Uterus (tissue), 2 donors: ENCODE results near the gene SNX18.

Experiments
- CTCF ChIP-seq, 4 experiments: fragments of 200-600 bp in 2 of 4; fragments of 450-650 bp in 2 of 4; sonication (generic) in 2 of 4; IDR thresholded peaks; one replicate each; pipeline ENCODE4 v1.5.1; 2016 to 2019; ENCODE audit warnings: antibody characterized with exemption in 4 of 4, mild to moderate bottlenecking in 2 of 4, moderate library complexity in 1 of 4
- POLR2A ChIP-seq, 2 donors: fragments of 450-650 bp; IDR thresholded peaks; one replicate each; pipeline ENCODE4 v1.6.1; 2016; ENCODE audit warnings: antibody characterized with exemption in 2 of 2, mild to moderate bottlenecking in 1 of 2, moderate library complexity in 1 of 2

- TF ChIP-seq CTCF (IDR thresholded peaks at IDR 0.05), result no peak
- TF ChIP-seq POLR2A (IDR thresholded peaks at IDR 0.05), result no peak
Observed at GRCh38 chr5:54525261-54525660, 7.7 kb downstream of the SNX18 start.
